SK-N-SH treated with all-trans-retinoic acid at 6 μM for 48 hours (cell line): ENCODE data around the gene ETNPPL.

Experiments
- ATAC-seq: fragments of 200-7000 bp; cut with Tn5 transposase; 3 replicates; pipeline ENCODE4 v1.9.1; 2020; ENCODE audit warnings: mild to moderate bottlenecking, moderate library complexity
- ARNTL ChIP-seq: fragments of 450-650 bp; formaldehyde crosslinking; IDR thresholded peaks from 2 replicates; pipeline ENCODE4 v1.5.0; 2020; ENCODE audit warnings: low read depth, mild to moderate bottlenecking, moderate library complexity, borderline replicate concordance
- BACH2 ChIP-seq: fragments of 250-450 bp; sonication (Bioruptor Pico); IDR thresholded peaks from 2 replicates; pipeline ENCODE4 v1.9.0; 2021; ENCODE audit warnings: mild to moderate bottlenecking, borderline replicate concordance
- CSDC2 ChIP-seq: fragments of 250-450 bp; sonication (Bioruptor Pico); IDR thresholded peaks from 2 replicates; pipeline ENCODE4 v1.5.0; 2020; ENCODE audit warnings: mild to moderate bottlenecking, moderate library complexity
- ESRRG ChIP-seq: fragments of 250-450 bp; sonication (Bioruptor Pico); IDR thresholded peaks from 2 replicates; pipeline ENCODE4 v1.6.1; 2021; ENCODE audit warnings: mild to moderate bottlenecking
- GLIS3 ChIP-seq: fragments of 250-450 bp; sonication (Bioruptor Pico); IDR thresholded peaks from 2 replicates; pipeline ENCODE4 v1.5.0; 2020; ENCODE audit warnings: mild to moderate bottlenecking, moderate library complexity
- ISL1 ChIP-seq: fragments of 250-450 bp; sonication (Bioruptor Pico); IDR thresholded peaks from 2 replicates; pipeline ENCODE4 v2.1.2; 2022; ENCODE audit warnings: mild to moderate bottlenecking, moderate library complexity
- OSR1 ChIP-seq: fragments of 250-450 bp; sonication (Bioruptor Pico); IDR thresholded peaks from 2 replicates; pipeline ENCODE4 v1.8.0; 2022; ENCODE audit warnings: moderate library complexity, mild to moderate bottlenecking, inconsistent platforms
- PPARA ChIP-seq: fragments of 250-450 bp; sonication (Bioruptor Pico); IDR thresholded peaks from 2 replicates; pipeline ENCODE4 v1.5.0; 2020; ENCODE audit warnings: mild to moderate bottlenecking, borderline replicate concordance
- RARB ChIP-seq: fragments of 250-450 bp; sonication (Bioruptor Pico); IDR thresholded peaks from 2 replicates; pipeline ENCODE4 v1.8.0; 2021; ENCODE audit warnings: mild to moderate bottlenecking, moderate library complexity
- TCF4 ChIP-seq: fragments of 250-450 bp; sonication (Bioruptor Pico); IDR thresholded peaks from 2 replicates; pipeline ENCODE4 v1.8.0; 2021; ENCODE audit warnings: mild to moderate bottlenecking, moderate library complexity, borderline replicate concordance
- TOX ChIP-seq: fragments of 250-450 bp; sonication (Bioruptor Pico); IDR thresholded peaks from 2 replicates; pipeline ENCODE4 v1.8.0; 2021; ENCODE audit warnings: mild to moderate bottlenecking, moderate library complexity, borderline replicate concordance
- ZC3H10 ChIP-seq: fragments of 250-450 bp; sonication (Bioruptor Pico); IDR thresholded peaks from 2 replicates; pipeline ENCODE4 v1.5.1; 2021; ENCODE audit warnings: mild to moderate bottlenecking, moderate library complexity
- ZFP3 ChIP-seq: fragments of 250-450 bp; sonication (Bioruptor Pico); IDR thresholded peaks from 2 replicates; pipeline ENCODE4 v1.5.0; 2020; ENCODE audit warnings: mild to moderate bottlenecking, moderate library complexity
- ZFP30 ChIP-seq: fragments of 450-650 bp; formaldehyde crosslinking; IDR thresholded peaks from 2 replicates; pipeline ENCODE4 v1.5.0; 2022; ENCODE audit warnings: mild to moderate bottlenecking, moderate library complexity
- ZNF565 ChIP-seq: fragments of 450-650 bp; formaldehyde crosslinking; conservative IDR thresholded peaks from 2 replicates; pipeline ENCODE4 v1.5.0; 2020; ENCODE audit warnings: low read depth, mild to moderate bottlenecking, moderate library complexity
- ZNF70 ChIP-seq: fragments of 450-650 bp; formaldehyde crosslinking; IDR thresholded peaks from 2 replicates; pipeline ENCODE4 v1.5.0; 2020; ENCODE audit warnings: mild to moderate bottlenecking, moderate library complexity
- ZNF8 ChIP-seq: fragments of 450-650 bp; formaldehyde crosslinking; IDR thresholded peaks from 2 replicates; pipeline ENCODE4 v1.5.0; 2020; ENCODE audit warnings: mild to moderate bottlenecking, moderate library complexity
- TF ChIP-seq, protein P1 (sequence below): fragments of 250-450 bp; sonication (Bioruptor Pico); IDR thresholded peaks from 2 replicates; pipeline ENCODE4 v1.5.1; 2020; ENCODE audit warnings: low read depth, mild to moderate bottlenecking, moderate library complexity
- TF ChIP-seq, protein P2 (sequence below): fragments of 250-450 bp; sonication (Bioruptor Pico); IDR thresholded peaks from 2 replicates; pipeline ENCODE4 v1.8.0; 2021; ENCODE audit warnings: low read depth, mild to moderate bottlenecking, moderate library complexity, borderline replicate concordance
- TF ChIP-seq, protein P3 (sequence below): fragments of 250-450 bp; sonication (Bioruptor Pico); IDR thresholded peaks from 2 replicates; pipeline ENCODE4 v1.5.1; 2021; ENCODE audit warnings: mild to moderate bottlenecking, moderate library complexity
- TF ChIP-seq, protein P4 (sequence below): fragments of 250-450 bp; sonication (Bioruptor Pico); IDR thresholded peaks from 2 replicates; pipeline ENCODE4 v1.8.0; 2020; ENCODE audit warnings: mild to moderate bottlenecking, moderate library complexity, borderline replicate concordance
- TF ChIP-seq, protein P5 (sequence below): fragments of 250-450 bp; sonication (Bioruptor Pico); IDR thresholded peaks from 2 replicates; pipeline ENCODE4 v1.5.0; 2020; ENCODE audit warnings: mild to moderate bottlenecking, moderate library complexity

The ETNPPL gene

DNA sequence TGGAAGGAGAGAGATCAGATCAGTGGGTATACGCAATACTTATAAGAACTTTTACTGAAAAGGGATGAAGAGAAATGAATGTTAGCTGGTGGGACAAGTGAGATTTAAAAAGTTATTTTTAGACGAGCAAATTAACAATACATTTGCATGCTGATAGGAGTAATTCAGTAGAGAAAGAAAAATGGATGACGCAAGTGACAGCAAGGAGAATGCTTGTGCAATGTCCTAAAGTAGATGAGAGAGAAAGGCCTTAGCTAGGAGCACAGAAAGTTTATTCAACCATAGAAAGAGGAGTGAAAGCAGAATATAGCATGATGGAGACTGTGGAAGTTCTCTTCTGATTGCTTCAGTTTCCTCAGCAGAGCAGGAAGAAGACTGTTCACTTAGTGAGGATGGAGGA lies 66.7 kb downstream of the ETNPPL start:
- TF ChIP-seq ARNTL (CRISPR knock-in tag) (no peak), ZC3H10 (CRISPR knock-in tag) (no peak), ZFP3 (CRISPR knock-in tag) (no peak), TOX (no peak), CSDC2 (CRISPR knock-in tag) (no peak), ESRRG (CRISPR knock-in tag) (no peak), OSR1 (CRISPR knock-in tag) (no peak), GLIS3 (no peak), BACH2 (CRISPR knock-in tag) (no peak), ZNF8 (CRISPR knock-in tag) (no peak), PPARA (CRISPR knock-in tag) (no peak)
- TF ChIP-seq, protein P1, sequence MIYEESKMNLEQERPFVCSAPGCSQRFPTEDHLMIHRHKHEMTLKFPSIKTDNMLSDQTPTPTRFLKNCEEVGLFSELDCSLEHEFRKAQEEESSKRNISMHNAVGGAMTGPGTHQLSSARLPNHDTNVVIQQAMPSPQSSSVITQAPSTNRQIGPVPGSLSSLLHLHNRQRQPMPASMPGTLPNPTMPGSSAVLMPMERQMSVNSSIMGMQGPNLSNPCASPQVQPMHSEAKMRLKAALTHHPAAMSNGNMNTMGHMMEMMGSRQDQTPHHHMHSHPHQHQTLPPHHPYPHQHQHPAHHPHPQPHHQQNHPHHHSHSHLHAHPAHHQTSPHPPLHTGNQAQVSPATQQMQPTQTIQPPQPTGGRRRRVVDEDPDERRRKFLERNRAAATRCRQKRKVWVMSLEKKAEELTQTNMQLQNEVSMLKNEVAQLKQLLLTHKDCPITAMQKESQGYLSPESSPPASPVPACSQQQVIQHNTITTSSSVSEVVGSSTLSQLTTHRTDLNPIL: no peak
- TF ChIP-seq, protein P2, sequence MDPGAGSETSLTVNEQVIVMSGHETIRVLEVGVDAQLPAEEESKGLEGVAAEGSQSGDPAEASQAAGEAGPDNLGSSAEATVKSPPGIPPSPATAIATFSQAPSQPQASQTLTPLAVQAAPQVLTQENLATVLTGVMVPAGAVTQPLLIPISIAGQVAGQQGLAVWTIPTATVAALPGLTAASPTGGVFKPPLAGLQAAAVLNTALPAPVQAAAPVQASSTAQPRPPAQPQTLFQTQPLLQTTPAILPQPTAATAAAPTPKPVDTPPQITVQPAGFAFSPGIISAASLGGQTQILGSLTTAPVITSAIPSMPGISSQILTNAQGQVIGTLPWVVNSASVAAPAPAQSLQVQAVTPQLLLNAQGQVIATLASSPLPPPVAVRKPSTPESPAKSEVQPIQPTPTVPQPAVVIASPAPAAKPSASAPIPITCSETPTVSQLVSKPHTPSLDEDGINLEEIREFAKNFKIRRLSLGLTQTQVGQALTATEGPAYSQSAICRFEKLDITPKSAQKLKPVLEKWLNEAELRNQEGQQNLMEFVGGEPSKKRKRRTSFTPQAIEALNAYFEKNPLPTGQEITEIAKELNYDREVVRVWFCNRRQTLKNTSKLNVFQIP (CRISPR knock-in tag): no peak
- no peak for ATAC-seq

DNA sequence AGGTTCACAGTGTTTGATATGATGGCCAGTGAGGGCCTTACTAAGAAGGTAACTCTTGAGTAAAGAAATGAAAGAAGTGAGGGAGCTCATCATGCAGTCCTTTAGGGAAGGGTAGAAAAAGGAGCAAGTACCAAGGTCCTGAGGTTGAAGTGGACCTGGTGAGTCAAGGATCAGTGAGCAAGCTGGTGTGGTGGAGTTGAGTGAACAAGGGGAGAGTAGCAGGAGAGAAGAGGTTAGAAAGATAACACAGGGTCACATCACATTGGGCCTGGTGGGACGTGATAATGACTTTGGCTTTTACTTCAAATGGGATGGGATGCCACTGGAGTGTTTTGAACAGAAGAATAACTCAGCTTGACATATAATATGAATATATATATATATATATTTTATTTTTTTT lies 67.8 kb downstream of the ETNPPL start:
- ATAC-seq: no peak
- TF ChIP-seq GLIS3: no peak
- TF ChIP-seq, protein P3, sequence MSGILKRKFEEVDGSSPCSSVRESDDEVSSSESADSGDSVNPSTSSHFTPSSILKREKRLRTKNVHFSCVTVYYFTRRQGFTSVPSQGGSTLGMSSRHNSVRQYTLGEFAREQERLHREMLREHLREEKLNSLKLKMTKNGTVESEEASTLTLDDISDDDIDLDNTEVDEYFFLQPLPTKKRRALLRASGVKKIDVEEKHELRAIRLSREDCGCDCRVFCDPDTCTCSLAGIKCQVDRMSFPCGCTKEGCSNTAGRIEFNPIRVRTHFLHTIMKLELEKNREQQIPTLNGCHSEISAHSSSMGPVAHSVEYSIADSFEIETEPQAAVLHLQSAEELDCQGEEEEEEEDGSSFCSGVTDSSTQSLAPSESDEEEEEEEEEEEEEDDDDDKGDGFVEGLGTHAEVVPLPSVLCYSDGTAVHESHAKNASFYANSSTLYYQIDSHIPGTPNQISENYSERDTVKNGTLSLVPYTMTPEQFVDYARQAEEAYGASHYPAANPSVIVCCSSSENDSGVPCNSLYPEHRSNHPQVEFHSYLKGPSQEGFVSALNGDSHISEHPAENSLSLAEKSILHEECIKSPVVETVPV (CRISPR knock-in tag): no peak
- TF ChIP-seq, protein P1: no peak
- no peak for TF ChIP-seq ZFP30
- no peak for TF ChIP-seq ISL1 (CRISPR knock-in tag)
- no peak for TF ChIP-seq ZFP3 (CRISPR knock-in tag)
- no peak for TF ChIP-seq TCF4 (CRISPR knock-in tag)
- TF ChIP-seq, protein P2 (CRISPR knock-in tag): no peak
- no peak for TF ChIP-seq PPARA (CRISPR knock-in tag)
- TF ChIP-seq, protein P4, sequence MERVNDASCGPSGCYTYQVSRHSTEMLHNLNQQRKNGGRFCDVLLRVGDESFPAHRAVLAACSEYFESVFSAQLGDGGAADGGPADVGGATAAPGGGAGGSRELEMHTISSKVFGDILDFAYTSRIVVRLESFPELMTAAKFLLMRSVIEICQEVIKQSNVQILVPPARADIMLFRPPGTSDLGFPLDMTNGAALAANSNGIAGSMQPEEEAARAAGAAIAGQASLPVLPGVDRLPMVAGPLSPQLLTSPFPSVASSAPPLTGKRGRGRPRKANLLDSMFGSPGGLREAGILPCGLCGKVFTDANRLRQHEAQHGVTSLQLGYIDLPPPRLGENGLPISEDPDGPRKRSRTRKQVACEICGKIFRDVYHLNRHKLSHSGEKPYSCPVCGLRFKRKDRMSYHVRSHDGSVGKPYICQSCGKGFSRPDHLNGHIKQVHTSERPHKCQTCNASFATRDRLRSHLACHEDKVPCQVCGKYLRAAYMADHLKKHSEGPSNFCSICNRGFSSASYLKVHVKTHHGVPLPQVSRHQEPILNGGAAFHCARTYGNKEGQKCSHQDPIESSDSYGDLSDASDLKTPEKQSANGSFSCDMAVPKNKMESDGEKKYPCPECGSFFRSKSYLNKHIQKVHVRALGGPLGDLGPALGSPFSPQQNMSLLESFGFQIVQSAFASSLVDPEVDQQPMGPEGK (CRISPR knock-in tag): no peak
- no peak for TF ChIP-seq ZNF8 (CRISPR knock-in tag)

DNA sequence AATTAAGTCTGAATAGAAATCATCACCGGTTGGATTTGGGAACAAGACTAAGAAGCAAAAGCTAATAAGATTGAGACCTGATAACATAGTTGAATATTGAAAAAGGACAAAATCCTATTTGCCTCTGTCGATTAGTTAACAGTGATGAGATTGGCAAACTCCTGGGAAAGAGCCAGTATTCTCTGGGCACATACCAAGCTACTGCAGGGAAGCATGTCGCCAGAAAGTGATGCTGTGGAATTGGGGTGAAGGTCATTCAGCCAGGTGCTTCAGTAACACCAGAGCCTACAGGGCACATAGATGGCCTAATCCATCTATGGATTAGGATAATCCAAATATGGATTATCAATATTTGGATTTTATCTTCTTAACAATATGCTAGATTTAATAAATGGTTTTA lies 68.4 kb downstream of the ETNPPL start:
- ATAC-seq: no peak

DNA sequence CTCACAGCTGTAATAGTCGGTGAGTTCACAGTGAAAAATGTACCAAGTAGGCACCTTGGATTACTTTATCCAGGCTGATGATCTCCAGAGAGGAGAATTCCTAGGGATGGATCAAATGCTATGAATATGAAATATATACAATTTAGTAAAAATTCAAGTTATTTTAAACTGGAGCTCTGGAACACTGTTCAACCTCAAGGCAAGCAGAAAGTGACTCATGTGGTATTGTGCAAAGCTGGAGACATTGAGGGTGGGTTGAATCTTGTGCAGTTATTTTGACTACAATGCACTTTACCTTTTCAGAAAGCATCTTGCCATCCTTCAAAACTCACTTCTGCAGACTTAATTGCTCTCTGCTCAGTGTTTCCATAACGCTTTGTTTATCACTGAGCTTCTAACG lies 69.0 kb downstream of the ETNPPL start:
- ATAC-seq: no peak
- TF ChIP-seq ZC3H10 (CRISPR knock-in tag) (no peak), ZFP3 (CRISPR knock-in tag) (no peak), BACH2 (CRISPR knock-in tag) (no peak), ISL1 (CRISPR knock-in tag) (no peak), ZNF70 (no peak), ZNF8 (CRISPR knock-in tag) (no peak), PPARA (CRISPR knock-in tag) (no peak), RARB (no peak), ZNF565 (no peak), TOX (no peak), OSR1 (CRISPR knock-in tag) (no peak), TCF4 (CRISPR knock-in tag) (no peak)
- TF ChIP-seq, protein P5, sequence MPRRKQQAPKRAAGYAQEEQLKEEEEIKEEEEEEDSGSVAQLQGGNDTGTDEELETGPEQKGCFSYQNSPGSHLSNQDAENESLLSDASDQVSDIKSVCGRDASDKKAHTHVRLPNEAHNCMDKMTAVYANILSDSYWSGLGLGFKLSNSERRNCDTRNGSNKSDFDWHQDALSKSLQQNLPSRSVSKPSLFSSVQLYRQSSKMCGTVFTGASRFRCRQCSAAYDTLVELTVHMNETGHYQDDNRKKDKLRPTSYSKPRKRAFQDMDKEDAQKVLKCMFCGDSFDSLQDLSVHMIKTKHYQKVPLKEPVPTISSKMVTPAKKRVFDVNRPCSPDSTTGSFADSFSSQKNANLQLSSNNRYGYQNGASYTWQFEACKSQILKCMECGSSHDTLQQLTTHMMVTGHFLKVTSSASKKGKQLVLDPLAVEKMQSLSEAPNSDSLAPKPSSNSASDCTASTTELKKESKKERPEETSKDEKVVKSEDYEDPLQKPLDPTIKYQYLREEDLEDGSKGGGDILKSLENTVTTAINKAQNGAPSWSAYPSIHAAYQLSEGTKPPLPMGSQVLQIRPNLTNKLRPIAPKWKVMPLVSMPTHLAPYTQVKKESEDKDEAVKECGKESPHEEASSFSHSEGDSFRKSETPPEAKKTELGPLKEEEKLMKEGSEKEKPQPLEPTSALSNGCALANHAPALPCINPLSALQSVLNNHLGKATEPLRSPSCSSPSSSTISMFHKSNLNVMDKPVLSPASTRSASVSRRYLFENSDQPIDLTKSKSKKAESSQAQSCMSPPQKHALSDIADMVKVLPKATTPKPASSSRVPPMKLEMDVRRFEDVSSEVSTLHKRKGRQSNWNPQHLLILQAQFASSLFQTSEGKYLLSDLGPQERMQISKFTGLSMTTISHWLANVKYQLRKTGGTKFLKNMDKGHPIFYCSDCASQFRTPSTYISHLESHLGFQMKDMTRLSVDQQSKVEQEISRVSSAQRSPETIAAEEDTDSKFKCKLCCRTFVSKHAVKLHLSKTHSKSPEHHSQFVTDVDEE (CRISPR knock-in tag): no peak

More for the DNA sequence above, 68.4 kb downstream of the ETNPPL start:
- no peak for TF ChIP-seq ZFP30
